ENCODE measurements around the gene RTP5.
"Not testable (repeated sequence)": the region's sequence is repeated elsewhere in the genome, so short reads cannot be mapped to it uniquely, and the experiment has no call there.

RTP5 gene

GRCh38 chr2:241902357-241902991 lies 32.9 kb downstream of the RTP5 start:
- DNase-seq (ENCODE audit: low read depth) = no peak

DNA sequence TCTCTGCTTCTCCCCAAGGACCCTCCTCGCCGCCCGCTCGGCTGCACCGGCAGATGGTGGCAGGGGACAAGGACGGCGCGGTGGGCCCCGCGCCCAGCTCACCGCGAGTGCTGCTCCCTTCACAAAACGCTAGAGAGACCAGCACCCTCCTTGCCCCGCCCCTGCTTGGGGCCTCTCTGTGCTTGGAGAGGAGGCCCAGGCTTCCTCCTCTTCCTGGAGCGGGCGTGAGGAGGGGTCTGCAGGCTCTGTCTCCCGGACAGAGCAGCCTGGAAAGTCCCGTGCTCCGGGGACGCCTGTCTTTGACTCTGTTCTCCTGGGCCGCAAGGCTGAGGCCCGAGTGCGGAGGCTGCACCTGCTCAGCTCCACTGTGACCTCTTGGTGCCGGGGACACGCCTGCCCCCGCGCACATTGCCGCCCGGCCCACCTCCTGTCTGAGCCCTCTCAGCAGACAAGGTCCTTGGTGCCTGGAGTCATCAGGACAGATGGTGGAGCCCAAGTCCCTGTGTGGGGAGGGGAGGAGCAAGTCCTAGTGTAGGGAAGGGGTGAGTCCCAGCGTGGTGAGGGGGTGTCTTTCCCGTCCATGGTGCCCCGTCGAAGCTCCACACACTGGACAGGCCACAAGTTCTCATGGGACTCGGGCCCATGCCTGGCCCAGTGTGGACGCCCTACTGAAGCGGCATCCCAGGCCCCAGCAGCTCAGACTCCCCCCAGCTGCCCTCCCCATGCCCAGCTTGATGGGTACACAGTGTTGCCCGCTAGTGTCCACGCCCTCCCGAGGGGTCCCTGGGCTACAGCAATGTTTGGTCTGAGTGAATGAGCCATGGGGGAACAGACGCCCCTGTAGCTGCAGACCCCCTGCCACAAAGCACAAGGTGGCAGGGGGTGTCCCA lies 33.8 kb downstream of the RTP5 start:
- no peak for DNase-seq (ENCODE audit: low read depth)

DNA sequence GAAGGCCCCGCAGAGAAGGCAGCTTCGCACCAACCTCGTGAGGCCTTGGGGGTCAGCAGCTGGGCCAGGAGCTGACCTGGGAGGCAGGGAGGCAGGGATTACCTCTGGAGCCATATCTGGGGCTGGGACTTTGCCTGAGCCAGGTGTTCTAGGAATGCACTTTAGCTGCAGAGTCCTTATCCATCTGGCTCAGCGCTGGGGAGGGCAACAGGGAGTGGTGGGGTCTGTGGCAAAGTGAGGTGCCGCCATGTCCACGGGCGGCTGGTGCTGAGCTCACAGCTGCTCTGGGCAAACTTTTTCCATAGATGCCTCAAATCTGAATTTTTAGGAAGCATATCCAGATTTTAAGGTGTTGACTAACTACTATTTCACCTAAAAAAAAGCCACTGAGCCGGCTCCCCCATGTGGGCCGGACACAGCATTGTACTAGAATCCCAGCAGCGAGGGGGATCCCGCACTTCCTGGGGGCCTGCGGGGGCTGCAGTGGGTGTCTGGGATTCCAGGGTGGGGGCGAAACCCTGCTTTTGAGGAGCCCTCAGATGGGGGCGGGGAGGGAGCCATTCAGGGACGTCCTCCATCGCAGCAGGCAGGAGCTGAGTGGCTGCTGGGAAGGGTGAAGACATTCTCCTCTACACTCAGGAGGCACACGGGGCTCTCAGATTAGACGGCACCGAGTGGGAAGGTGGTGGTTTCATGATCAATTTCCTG lies 34.6 kb downstream of the RTP5 start:
- DNase-seq (ENCODE audit: low read depth) = no peak

GRCh38 chr2:241904791-241905710 lies 35.5 kb downstream of the RTP5 start:
- no peak for DNase-seq (ENCODE audit: low read depth)

GRCh38 chr2:241905716-241906377 lies 36.3 kb downstream of the RTP5 start:
- DNase-seq (ENCODE audit: low read depth) = no peak

GRCh38 chr2:241906378-241906770 lies 36.8 kb downstream of the RTP5 start:
- not testable (repeated sequence) for DNase-seq (ENCODE audit: low read depth)

- no peak for DNase-seq (ENCODE audit: low read depth)
Observed at GRCh38 chr2:241906826-241907570, 37.5 kb downstream of the RTP5 start.

GRCh38 chr2:241907831-241908230 lies 38.3 kb downstream of the RTP5 start:
- DNase-seq (ENCODE audit: low read depth) = not testable (repeated sequence)

GRCh38 chr2:241908686-241909420 lies 39.3 kb downstream of the RTP5 start:
- no peak for DNase-seq (ENCODE audit: low read depth)

- no peak for DNase-seq (ENCODE audit: low read depth)
Observed at GRCh38 chr2:241909769-241910168, 40.2 kb downstream of the RTP5 start.

DNA sequence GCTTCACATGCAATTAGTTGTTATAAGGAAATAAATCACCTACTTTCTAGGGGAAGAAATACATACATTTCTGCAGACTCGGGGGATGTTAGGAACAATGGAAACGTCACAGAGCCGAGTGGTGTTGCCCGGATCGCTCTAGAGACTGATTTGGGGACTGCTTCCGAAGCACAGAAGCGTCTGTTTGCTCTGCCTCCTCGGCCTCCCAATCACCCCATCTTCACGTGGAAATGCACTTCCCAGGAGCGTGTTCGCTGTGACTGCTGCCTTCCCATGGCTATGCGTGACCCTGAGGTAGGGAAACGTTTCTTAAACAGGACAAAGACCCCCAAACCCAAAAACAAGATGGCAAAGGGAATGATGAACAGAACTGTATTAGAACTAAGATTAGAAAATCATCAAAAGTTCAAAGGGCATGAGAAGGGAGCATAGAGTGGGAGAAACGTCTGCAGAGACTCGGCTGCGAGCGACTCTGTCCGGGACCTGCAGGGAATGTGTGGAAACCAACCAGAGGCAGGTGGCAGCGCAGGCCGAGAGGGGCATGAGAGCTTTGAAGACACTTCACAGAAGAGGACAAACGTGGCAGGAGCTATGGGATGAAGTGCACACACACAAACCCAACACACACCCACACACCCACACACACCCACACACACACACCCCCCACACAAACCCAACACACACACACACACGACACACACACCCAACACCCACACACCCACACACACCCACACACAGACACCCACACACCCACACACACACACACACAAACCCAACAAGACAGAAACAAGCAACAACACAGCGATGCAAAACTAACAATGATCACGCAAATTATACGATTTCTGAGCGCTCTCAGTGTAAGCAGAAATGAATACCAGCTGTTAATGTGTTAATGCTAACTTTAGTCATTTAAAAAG lies 41.3 kb downstream of the RTP5 start:
- no peak for DNase-seq (ENCODE audit: low read depth)

GRCh38 chr2:241911551-241911950 lies 42.0 kb downstream of the RTP5 start:
- DNase-seq (ENCODE audit: low read depth) = no peak

DNA sequence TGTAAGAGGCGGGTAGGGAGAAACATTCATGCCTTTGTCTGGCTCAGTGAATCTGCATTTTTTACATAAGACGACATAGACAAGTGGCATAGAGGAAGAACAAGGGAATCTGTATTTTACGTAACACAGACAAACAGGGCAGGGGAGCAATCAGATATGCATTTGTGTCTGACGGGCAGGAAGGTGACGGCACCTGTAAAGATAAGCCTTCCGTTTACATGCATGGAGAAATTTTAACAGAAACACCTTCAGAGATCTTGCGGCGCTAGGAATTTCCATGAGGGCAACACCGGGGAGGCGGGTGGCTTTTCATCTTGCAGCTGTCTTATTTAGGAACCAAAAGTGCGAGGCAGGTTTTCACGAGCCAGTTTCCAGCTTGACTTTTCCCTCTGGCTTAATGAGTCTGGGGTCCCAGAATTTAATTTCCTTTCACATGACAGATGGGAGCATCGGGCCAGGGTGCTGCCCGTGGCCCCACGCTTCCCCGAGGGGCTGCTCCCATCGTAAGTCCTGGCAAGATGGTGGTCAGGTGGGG lies 42.6 kb downstream of the RTP5 start:
- no peak for DNase-seq (ENCODE audit: low read depth)

DNA sequence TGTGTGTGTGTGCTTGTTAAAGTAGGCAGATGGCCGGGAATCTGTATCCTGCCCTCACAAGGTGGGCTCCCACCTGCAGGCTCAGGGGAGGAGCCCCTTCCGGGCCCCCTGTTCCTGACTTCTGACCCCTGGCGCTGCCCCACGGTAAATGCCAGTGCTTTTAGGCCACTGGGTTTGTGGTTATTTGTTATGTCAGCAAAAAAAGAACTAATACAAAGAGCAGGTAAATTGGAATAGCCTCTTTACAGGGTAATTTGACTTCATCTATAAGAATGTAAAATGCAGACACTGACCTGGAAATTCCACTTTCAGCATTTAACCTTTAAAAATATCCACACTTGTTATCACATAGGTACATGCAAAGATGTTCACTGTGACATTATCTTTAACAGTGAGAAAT lies 44.2 kb downstream of the RTP5 start:
- no peak for DNase-seq (ENCODE audit: low read depth)

DNA sequence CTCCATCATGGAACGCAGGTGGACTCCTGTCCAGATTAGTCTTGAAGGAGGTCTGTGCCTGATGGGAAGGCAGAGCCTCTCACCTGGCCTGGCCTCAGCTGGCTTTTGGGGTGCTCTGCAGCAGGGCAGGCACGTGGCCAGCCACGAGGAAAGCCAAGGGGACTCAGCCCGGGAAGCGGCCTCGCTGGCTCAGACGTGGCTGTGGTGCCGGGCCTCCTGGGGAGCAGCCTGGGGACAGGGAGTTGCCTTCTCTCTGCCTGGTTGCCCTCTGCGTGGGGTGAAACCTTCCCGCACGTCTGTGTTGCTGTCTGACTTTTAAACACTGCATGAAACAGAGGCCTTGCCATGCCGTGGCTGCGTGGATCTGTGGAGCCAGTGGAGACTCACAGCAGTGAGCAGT lies 45.0 kb downstream of the RTP5 start:
- DNase-seq (ENCODE audit: low read depth) = no peak

DNA sequence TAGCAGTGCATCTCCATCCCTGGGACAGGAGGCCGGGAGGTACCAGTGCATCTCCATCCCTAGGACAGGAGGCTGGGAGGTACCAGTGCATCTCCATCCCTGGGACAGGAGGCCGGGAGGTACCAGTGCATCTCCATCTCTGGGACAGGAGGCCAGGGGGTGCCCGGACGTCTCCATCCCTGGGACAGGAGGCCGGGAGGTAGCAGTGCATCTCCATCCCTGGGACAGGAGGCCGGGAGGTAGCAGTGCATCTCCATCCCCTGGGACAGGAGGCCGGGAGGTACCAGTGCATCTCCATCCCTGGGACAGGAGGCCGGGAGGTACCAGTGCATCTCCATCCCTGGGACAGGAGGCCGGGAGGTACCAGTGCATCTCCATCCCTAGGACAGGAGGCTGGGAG lies 52.1 kb downstream of the RTP5 start:
- DNase-seq (ENCODE audit: low read depth) = not testable (repeated sequence)

GRCh38 chr2:241922411-241922810 lies 52.9 kb downstream of the RTP5 start:
- DNase-seq (ENCODE audit: low read depth) = no peak

- not testable (repeated sequence) for DNase-seq (ENCODE audit: low read depth)
Observed at GRCh38 chr2:241922816-241923601, 53.5 kb downstream of the RTP5 start.

Measured in fibroblast of gingiva (primary cell).